Measurements from ENCODE around the gene SORCS3.

SORCS3 gene

DNA sequence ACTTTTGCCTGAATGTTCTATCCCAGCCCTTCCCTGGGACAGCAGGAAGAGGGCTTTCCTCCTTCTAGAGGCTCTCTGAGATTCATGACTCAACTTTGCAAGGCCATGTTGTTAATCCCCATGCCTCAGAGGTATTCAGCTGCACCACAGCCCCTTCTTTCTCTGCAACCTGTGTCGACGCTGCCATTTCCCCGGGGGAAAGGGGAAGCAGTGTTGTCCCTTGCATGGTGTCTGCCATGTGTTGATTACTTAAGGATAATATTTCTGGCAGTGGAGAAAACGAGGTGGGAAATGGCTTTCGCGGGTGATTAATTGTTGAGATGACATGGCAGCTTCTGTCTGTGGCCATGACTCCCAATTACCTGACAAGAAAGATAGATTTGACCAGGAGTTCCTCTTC, 133.1 kb downstream of the SORCS3 start:
- Histone ChIP-seq H3K27me3 (replicated peaks; ENCODE audit: insufficient read depth, low read length) (no peaks in the 10 kb centered on the region), H3K9me2 (replicated peaks; ENCODE audit: insufficient read depth, low read length) (no peaks in the 10 kb centered on the region), H4K20me1 (ENCODE audit: insufficient read depth, low read length) (no peaks in the 10 kb centered on the region), H3K4me2 (ENCODE audit: low read depth, low read length) (no peak overlapping the region), H3F3A (ENCODE audit: insufficient read depth, low read length) (no peaks in the 10 kb centered on the region), H3K79me2 (ENCODE audit: low read length) (no peaks in the 10 kb centered on the region), H3K9me3 (replicated peaks; ENCODE audit: insufficient read depth, low read length) (no peaks in the 10 kb centered on the region), H3K4me1 (ENCODE audit: low read length) (no peaks in the 10 kb centered on the region), H3K4me3 (ENCODE audit: low read length) (no peak overlapping the region), H2AFZ (ENCODE audit: low read length) (no peak overlapping the region), H3K36me3 (replicated peaks; ENCODE audit: insufficient read depth, low read length) (no peaks in the 10 kb centered on the region), H3K27ac (ENCODE audit: low read length) (no peak overlapping the region), H3K9ac (ENCODE audit: low read length) (no peak overlapping the region)
- TF ChIP-seq EZH2 (optimal IDR thresholded peaks at IDR 0.05; ENCODE audit: low read depth, low read length) (no peak), EZH2phosphoT487 (IDR thresholded peaks at IDR 0.05; ENCODE audit: low read length) (no peak), CTCF (IDR thresholded peaks at IDR 0.05; ENCODE audit: low read length) (no peak)
- no peak for DNase-seq

DNA sequence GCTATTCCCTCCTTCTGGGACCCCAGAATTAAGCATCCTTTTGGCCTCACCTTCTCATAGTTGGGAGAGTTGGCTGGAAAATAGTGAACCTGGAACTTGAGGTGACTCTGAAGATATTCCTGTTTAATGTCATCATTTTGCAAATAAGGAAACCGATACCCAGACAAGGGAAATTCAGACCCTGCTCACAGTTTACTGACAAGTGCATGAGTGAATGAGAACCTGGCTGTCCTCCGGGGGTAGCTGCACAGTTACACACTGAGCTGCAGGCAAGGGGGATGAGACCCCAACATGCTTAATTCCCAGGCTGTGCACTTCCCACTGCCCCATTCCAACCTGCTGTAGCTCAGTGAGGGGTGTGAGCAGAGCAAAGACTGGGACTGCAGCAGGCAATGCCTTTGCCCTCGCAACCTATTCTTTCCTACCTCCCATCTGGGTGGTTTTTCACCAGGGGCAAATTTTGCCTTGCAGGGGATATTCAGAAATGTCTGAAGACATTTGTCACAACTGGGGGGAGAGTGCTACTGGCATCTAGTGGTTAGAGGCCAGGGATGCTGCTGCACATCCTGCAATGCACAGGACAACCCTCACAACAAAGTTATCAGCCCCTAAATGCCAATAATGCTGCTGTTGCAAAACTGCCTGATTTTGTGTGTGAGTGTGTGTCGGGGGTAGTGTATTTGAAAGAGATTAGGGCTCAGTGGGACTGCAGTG, 136.2 kb downstream of the SORCS3 start:
- Histone ChIP-seq H3K9me3 (replicated peaks; ENCODE audit: insufficient read depth, low read length) (no peaks in the 10 kb centered on the region), H3K4me3 (ENCODE audit: low read length) (no peak overlapping the region), H3K36me3 (replicated peaks; ENCODE audit: insufficient read depth, low read length) (no peaks in the 10 kb centered on the region), H3F3A (ENCODE audit: insufficient read depth, low read length) (no peaks in the 10 kb centered on the region), H3K27ac (ENCODE audit: low read length) (no peak overlapping the region), H3K9ac (ENCODE audit: low read length) (no peak overlapping the region), H3K27me3 (replicated peaks; ENCODE audit: insufficient read depth, low read length) (no peaks in the 10 kb centered on the region), H3K4me1 (ENCODE audit: low read length) (no peaks in the 10 kb centered on the region), H3K4me2 (ENCODE audit: low read depth, low read length) (no peak overlapping the region), H2AFZ (ENCODE audit: low read length) (no peak overlapping the region), H3K9me2 (replicated peaks; ENCODE audit: insufficient read depth, low read length) (no peaks in the 10 kb centered on the region), H3K79me2 (ENCODE audit: low read length) (no peaks in the 10 kb centered on the region), H4K20me1 (ENCODE audit: insufficient read depth, low read length) (no peaks in the 10 kb centered on the region)
- no peak for TF ChIP-seq CTCF (IDR thresholded peaks at IDR 0.05; ENCODE audit: low read length)
- no peak for TF ChIP-seq EZH2phosphoT487 (IDR thresholded peaks at IDR 0.05; ENCODE audit: low read length)
- no peak for TF ChIP-seq EZH2 (optimal IDR thresholded peaks at IDR 0.05; ENCODE audit: low read depth, low read length)
- DNase-seq = no peak

DNA sequence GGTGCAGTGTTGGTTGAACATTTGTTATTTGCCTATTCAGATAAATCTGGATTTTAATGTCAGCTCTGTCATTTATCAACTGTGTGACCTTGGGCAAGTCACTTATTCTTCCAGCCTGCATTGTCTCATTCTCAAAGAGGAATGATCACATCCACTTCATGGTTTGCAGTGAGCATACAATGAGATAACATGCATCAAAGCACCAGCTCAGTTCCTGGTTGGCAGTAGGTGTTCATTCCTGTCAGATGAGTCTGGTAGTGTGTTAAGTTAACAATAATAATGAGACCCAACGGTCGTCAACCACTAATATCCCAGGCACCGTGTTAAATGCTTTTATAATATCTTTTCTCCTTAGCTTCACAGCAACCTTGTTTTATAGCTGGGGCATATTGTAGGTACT, 137.3 kb downstream of the SORCS3 start:
- no peaks in the 10 kb centered on the region for H3K79me2 ChIP-seq (ENCODE audit: low read length)
- H3F3A ChIP-seq (ENCODE audit: insufficient read depth, low read length) = no peaks in the 10 kb centered on the region
- no peaks in the 10 kb centered on the region for H3K9me3 ChIP-seq (replicated peaks; ENCODE audit: insufficient read depth, low read length)
- DNase-seq = no peak
- no peaks in the 10 kb centered on the region for H4K20me1 ChIP-seq (ENCODE audit: insufficient read depth, low read length)
- no peaks in the 10 kb centered on the region for H3K4me1 ChIP-seq (ENCODE audit: low read length)
- no peak overlapping the region for H3K4me2 ChIP-seq (ENCODE audit: low read depth, low read length)
- H3K4me3 ChIP-seq (ENCODE audit: low read length) = no peak overlapping the region
- no peak overlapping the region for H3K9ac ChIP-seq (ENCODE audit: low read length)
- H2AFZ ChIP-seq (ENCODE audit: low read length) = no peak overlapping the region
- TF ChIP-seq EZH2phosphoT487 (IDR thresholded peaks at IDR 0.05; ENCODE audit: low read length) = no peak
- TF ChIP-seq EZH2 (optimal IDR thresholded peaks at IDR 0.05; ENCODE audit: low read depth, low read length) = no peak
- no peak for TF ChIP-seq CTCF (IDR thresholded peaks at IDR 0.05; ENCODE audit: low read length)
- no peak overlapping the region for H3K27ac ChIP-seq (ENCODE audit: low read length)
- no peaks in the 10 kb centered on the region for H3K36me3 ChIP-seq (replicated peaks; ENCODE audit: insufficient read depth, low read length)
- no peaks in the 10 kb centered on the region for H3K9me2 ChIP-seq (replicated peaks; ENCODE audit: insufficient read depth, low read length)
- no peaks in the 10 kb centered on the region for H3K27me3 ChIP-seq (replicated peaks; ENCODE audit: insufficient read depth, low read length)

Measured in MM.1S (cell line).